SHP77 treated with DMSO at 0.1 percent for 48 hours (cell line): ENCODE results near the gene NPR1.
"Not testable (repeated sequence)": the region's sequence is repeated elsewhere in the genome, so short reads cannot be mapped to it uniquely, and the experiment has no call there.

Experiments used
- DNase-seq: peaks from one replicate; lab custom pipeline; 2025; lab: John Stamatoyannopoulos, UW

The NPR1 gene

GRCh38 chr1:153682730-153683129, 4.2 kb downstream of the NPR1 start:
- DNase-seq: no peak

GRCh38 chr1:153683854-153684253, 5.4 kb downstream of the NPR1 start:
- no peak for DNase-seq

- no peak for DNase-seq
Observed at GRCh38 chr1:153684892-153685291, 6.4 kb downstream of the NPR1 start.

GRCh38 chr1:153685544-153686340, 7.3 kb downstream of the NPR1 start:
- no peak for DNase-seq

GRCh38 chr1:153687346-153688125, 9.0 kb downstream of the NPR1 start:
- DNase-seq: no peak

GRCh38 chr1:153688276-153688675, 9.8 kb downstream of the NPR1 start:
- no peak for DNase-seq

- no peak for DNase-seq
Observed at GRCh38 chr1:153688736-153689328, 10.3 kb downstream of the NPR1 start.

GRCh38 chr1:153693466-153693865, 15.0 kb downstream of the NPR1 start:
- no peak for DNase-seq

GRCh38 chr1:153696741-153697140, 18.3 kb downstream of the NPR1 start:
- DNase-seq: no peak

- no peak for DNase-seq
Observed at GRCh38 chr1:153697191-153698019, 18.9 kb downstream of the NPR1 start.

GRCh38 chr1:153698020-153698922, 19.8 kb downstream of the NPR1 start:
- DNase-seq: no peak

GRCh38 chr1:153698923-153699714, 20.6 kb downstream of the NPR1 start:
- DNase-seq: no peak

- DNase-seq: no peak
Observed at GRCh38 chr1:153699768-153700167, 21.3 kb downstream of the NPR1 start.

- no peak for DNase-seq
Observed at GRCh38 chr1:153705484-153705883, 27.0 kb downstream of the NPR1 start.

- no peak for DNase-seq
Observed at GRCh38 chr1:153711026-153711425, 32.5 kb downstream of the NPR1 start.

GRCh38 chr1:153716211-153716610, 37.7 kb downstream of the NPR1 start:
- not testable (repeated sequence) for DNase-seq

GRCh38 chr1:153717330-153717729, 38.8 kb downstream of the NPR1 start:
- DNase-seq: no peak

GRCh38 chr1:153723687-153724086, 45.2 kb downstream of the NPR1 start:
- no peak for DNase-seq

- DNase-seq: not testable (repeated sequence)
Observed at GRCh38 chr1:153724634-153725033, 46.1 kb downstream of the NPR1 start.
